Parathyroid adenoma (tissue), 2 donors: ENCODE measurements around the gene QSOX2.

ENCODE experiments used
- H2AFZ ChIP-seq: fragments of 300-600 bp; sonication (generic); one replicate; pipeline ENCODE4 v1.7.0; 2017; ENCODE audit warnings: antibody characterized with exemption, mild to moderate bottlenecking
- H3K27ac ChIP-seq: fragments of 300-600 bp; sonication (generic); one replicate; pipeline ENCODE4 v1.7.0; 2017
- H3K27me3 ChIP-seq: fragments of 300-600 bp; sonication (generic); one replicate; pipeline ENCODE4 v1.7.0; 2017; ENCODE audit warnings: low read length; ENCODE audit not compliant: control insufficient read depth, insufficient read depth
- H3K36me3 ChIP-seq: fragments of 300-600 bp; sonication (generic); one replicate; pipeline ENCODE4 v1.7.0; 2017; ENCODE audit warnings: low read length; ENCODE audit not compliant: control insufficient read depth, insufficient read depth
- H3K4me1 ChIP-seq: fragments of 300-600 bp; sonication (generic); one replicate; pipeline ENCODE4 v1.7.0; 2017; ENCODE audit warnings: control low read depth
- H3K4me2 ChIP-seq: fragments of 300-600 bp; sonication (generic); one replicate; pipeline ENCODE4 v1.7.0; 2017; ENCODE audit warnings: low read length
- H3K4me3 ChIP-seq: fragments of 300-600 bp; sonication (generic); one replicate; pipeline ENCODE4 v1.7.0; 2017; ENCODE audit warnings: low read depth, low read length
- H3K79me2 ChIP-seq: fragments of 300-600 bp; sonication (generic); one replicate; pipeline ENCODE4 v1.7.0; 2017; ENCODE audit warnings: control low read depth
- H3K9ac ChIP-seq: fragments of 300-600 bp; sonication (generic); one replicate; pipeline ENCODE4 v1.7.0; 2017; ENCODE audit warnings: mild to moderate bottlenecking
- H3K9me3 ChIP-seq: fragments of 300-600 bp; sonication (generic); one replicate; pipeline ENCODE4 v1.7.0; 2017; ENCODE audit warnings: low read length; ENCODE audit not compliant: control insufficient read depth
- TF ChIP-seq, protein P1 (sequence below): fragments of 300-600 bp; sonication (generic); IDR thresholded peaks from one replicate; pipeline ENCODE4 v1.7.0; 2017; ENCODE audit warnings: antibody characterized with exemption, mild to moderate bottlenecking
- donor health status: primary hyperparathyroidism.

Gene QSOX2

DNA sequence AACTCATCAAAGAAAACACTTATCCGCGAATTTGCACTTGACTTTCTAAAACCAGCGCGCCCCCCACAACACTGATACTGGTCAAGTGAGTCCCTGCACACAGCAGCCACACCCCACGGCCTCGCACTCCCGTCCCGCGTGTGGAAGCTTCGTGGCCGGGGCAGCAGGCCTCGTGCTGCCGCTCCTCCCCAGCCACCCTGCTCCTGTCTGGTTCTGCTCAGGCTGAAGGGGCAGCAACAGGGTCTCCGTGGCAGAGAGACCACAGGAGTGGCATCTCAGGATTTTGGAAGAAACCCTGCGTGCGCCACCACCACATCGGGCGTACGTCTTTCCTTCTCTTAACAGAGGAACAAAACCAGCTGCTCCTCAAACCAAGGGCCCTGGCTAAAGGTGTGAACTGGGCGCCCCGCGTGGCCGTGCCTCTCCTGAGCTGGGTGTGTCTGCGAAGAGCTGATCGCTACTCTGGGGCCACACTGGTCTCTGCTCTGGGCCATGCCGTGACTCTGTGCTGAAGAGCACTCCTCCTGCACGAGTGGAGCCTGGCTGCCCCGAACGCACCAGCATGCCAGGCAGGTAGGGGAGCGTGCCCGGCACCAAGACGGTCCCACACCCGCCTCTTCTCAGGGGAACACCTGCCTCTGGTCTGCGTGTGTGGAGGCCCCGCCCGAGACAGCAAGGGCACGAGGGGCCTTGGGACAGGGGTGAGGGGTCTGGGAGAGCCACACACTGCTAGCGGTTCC is 23.3 kb downstream of the QSOX2 start:
- H3K9me3 ChIP-seq: no peaks in the 10 kb centered on the region
- no peaks in the 10 kb centered on the region for H3K4me1 ChIP-seq
- no peak overlapping the region for H2AFZ ChIP-seq
- H3K27me3 ChIP-seq: no peaks in the 10 kb centered on the region
- H3K4me3 ChIP-seq: no peak overlapping the region
- no peaks in the 10 kb centered on the region for H3K36me3 ChIP-seq
- no peak overlapping the region for H3K9ac ChIP-seq
- no peaks in the 10 kb centered on the region for H3K79me2 ChIP-seq
- no peak overlapping the region for H3K27ac ChIP-seq
- no peak overlapping the region for H3K4me2 ChIP-seq
- TF ChIP-seq, protein P1, sequence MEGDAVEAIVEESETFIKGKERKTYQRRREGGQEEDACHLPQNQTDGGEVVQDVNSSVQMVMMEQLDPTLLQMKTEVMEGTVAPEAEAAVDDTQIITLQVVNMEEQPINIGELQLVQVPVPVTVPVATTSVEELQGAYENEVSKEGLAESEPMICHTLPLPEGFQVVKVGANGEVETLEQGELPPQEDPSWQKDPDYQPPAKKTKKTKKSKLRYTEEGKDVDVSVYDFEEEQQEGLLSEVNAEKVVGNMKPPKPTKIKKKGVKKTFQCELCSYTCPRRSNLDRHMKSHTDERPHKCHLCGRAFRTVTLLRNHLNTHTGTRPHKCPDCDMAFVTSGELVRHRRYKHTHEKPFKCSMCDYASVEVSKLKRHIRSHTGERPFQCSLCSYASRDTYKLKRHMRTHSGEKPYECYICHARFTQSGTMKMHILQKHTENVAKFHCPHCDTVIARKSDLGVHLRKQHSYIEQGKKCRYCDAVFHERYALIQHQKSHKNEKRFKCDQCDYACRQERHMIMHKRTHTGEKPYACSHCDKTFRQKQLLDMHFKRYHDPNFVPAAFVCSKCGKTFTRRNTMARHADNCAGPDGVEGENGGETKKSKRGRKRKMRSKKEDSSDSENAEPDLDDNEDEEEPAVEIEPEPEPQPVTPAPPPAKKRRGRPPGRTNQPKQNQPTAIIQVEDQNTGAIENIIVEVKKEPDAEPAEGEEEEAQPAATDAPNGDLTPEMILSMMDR: no peak

GRCh38 chr9:136220017-136220729 is 25.4 kb downstream of the QSOX2 start:
- H3K9me3 ChIP-seq: no peaks in the 10 kb centered on the region
- no peaks in the 10 kb centered on the region for H3K4me1 ChIP-seq
- TF ChIP-seq, protein P1: no peak
- H3K36me3 ChIP-seq: no peaks in the 10 kb centered on the region
- H2AFZ ChIP-seq: no peak overlapping the region
- no peak overlapping the region for H3K4me2 ChIP-seq
- H3K27ac ChIP-seq: no peak overlapping the region
- no peak overlapping the region for H3K4me3 ChIP-seq
- no peaks in the 10 kb centered on the region for H3K27me3 ChIP-seq
- no peaks in the 10 kb centered on the region for H3K79me2 ChIP-seq
- H3K9ac ChIP-seq: no peak overlapping the region

DNA sequence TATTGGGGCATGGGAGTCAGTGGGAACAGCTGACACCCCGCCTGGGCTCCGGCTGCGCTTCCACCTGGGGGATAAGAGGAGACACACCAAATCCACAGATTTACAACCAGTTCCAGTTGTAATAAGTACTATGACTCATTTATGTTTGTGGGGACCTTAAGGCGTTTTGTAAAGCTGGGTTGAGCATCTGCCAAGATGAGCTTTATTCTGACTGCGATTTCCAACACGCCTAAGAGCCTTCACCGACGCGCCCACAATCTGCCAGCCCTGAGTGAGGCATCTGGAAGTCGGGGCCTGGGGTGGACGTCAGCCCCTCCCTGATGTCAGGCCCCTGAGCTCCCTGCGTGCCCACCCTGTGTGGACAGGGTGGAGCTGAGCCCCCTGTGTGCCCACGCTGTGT is 26.3 kb downstream of the QSOX2 start:
- Histone ChIP-seq H3K9me3 (no peaks in the 10 kb centered on the region), H3K36me3 (no peaks in the 10 kb centered on the region), H3K9ac (no peak overlapping the region), H3K27me3 (no peaks in the 10 kb centered on the region), H3K27ac (no peak overlapping the region), H3K4me1 (no peaks in the 10 kb centered on the region), H3K4me2 (no peak overlapping the region), H2AFZ (no peak overlapping the region), H3K79me2 (no peaks in the 10 kb centered on the region), H3K4me3 (no peak overlapping the region)
- TF ChIP-seq, protein P1: no peak

DNA sequence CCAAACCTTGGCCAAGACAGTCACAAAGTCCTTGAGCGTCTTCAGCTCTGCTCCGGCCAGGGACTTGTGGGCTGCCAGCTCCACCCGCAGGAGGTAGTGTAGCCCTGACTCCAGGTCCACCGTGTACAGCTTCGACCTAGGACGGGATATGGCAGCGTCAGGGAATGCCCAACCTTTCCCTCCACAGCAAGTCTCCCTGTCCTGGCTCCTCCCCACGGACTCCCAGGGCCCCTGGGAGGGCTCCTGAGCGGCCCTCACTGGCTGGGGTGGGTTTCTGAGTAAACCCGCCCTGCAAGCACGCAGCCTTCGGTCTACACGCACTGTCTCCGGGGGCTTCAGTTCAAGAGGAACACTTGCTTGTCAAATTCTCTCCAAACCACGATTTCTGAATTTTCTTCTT is 26.9 kb downstream of the QSOX2 start:
- Histone ChIP-seq H3K36me3 (no peaks in the 10 kb centered on the region), H3K9ac (no peak overlapping the region), H3K79me2 (no peaks in the 10 kb centered on the region), H3K4me3 (no peak overlapping the region), H3K4me1 (no peaks in the 10 kb centered on the region), H3K27ac (no peak overlapping the region), H3K9me3 (no peaks in the 10 kb centered on the region), H3K4me2 (no peak overlapping the region), H2AFZ (no peak overlapping the region), H3K27me3 (no peaks in the 10 kb centered on the region)
- TF ChIP-seq, protein P1: no peak
